ENCODE data around the gene MYT1. TPM values are rescaled to one million over a fixed set of nuclear protein-coding genes. Genes with fewer than 3 reads are reported as not detected.

The MYT1 gene
- total and polyA plus RNA-seq, 2 of the 13 experiments (the other 11 are each of a cell fraction or from before 2014, with no cell fraction given) = 0.58 to 2.5 TPM

GRCh38 chr20:64223526-64224067 lies 59.3 kb downstream of the MYT1 start (continued):
- TF ChIP-seq CCDC6 (CRISPR knock-in tag; IDR thresholded peaks at IDR 0.05) (no peak), ETV6 (CRISPR knock-in tag; conservative IDR thresholded peaks at IDR 0.05) (peak; percentile 24; the same call in 1 of the 2 replicates), TOPORS (CRISPR knock-in tag; IDR thresholded peaks at IDR 0.05) (no peak), ZBTB39 (CRISPR knock-in tag; IDR thresholded peaks at IDR 0.05) (0 out of 2 replicates have a peak, but pooled peaks have one; percentile 47), PHF8 (CRISPR knock-in tag; IDR thresholded peaks at IDR 0.05) (peak; percentile 54), SIX1 (CRISPR knock-in tag; IDR thresholded peaks at IDR 0.05; ENCODE audit: borderline replicate concordance) (no peak), LRRFIP1 (CRISPR knock-in tag; conservative IDR thresholded peaks at IDR 0.05) (no peak), ZNF562 (CRISPR knock-in tag; IDR thresholded peaks at IDR 0.05; ENCODE audit: borderline replicate concordance) (no peak), PCBP2 (optimal IDR thresholded peaks at IDR 0.05; ENCODE audit: low read depth, low read length, poor library complexity, severe bottlenecking) (no peak), HNF4G (IDR thresholded peaks at IDR 0.05; ENCODE audit: borderline replicate concordance, low read depth, low read length) (peak; percentile 60; the same call in 1 of the 2 replicates), HNF4G (CRISPR knock-in tag; IDR thresholded peaks at IDR 0.05; ENCODE audit: borderline replicate concordance, low read depth) (peak; percentile 46; the same call in 1 of the 2 replicates), MLXIP (CRISPR knock-in tag; IDR thresholded peaks at IDR 0.05; ENCODE audit: borderline replicate concordance) (no peak), SETDB1 (CRISPR knock-in tag; IDR thresholded peaks at IDR 0.05; ENCODE audit: borderline replicate concordance) (no peak), ARNT2 (CRISPR knock-in tag; IDR thresholded peaks at IDR 0.05; ENCODE audit: low read depth) (no peak; the same call in 1 of the 2 replicates), REL (CRISPR knock-in tag; conservative IDR thresholded peaks at IDR 0.05) (no peak), ERF (CRISPR knock-in tag; IDR thresholded peaks at IDR 0.05) (peak; percentile 66), DNMT1 (CRISPR knock-in tag; IDR thresholded peaks at IDR 0.05) (no peak)
- TF ChIP-seq, protein P1, sequence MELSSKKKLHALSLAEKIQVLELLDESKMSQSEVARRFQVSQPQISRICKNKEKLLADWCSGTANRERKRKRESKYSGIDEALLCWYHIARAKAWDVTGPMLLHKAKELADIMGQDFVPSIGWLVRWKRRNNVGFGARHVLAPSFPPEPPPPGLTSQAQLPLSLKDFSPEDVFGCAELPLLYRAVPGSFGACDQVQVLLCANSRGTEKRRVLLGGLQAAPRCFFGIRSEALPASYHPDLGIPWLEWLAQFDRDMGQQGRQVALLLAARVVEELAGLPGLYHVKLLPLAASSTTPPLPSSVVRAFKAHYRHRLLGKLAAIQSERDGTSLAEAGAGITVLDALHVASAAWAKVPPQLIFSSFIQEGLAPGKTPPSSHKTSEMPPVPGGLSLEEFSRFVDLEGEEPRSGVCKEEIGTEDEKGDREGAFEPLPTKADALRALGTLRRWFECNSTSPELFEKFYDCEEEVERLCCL (CRISPR knock-in tag; IDR thresholded peaks at IDR 0.05; ENCODE audit: borderline replicate concordance) = no peak; the same call in 1 of the 2 replicates

Data from HepG2 (cell line).